ENCODE results near the gene FUT7.

Gene FUT7

DNA sequence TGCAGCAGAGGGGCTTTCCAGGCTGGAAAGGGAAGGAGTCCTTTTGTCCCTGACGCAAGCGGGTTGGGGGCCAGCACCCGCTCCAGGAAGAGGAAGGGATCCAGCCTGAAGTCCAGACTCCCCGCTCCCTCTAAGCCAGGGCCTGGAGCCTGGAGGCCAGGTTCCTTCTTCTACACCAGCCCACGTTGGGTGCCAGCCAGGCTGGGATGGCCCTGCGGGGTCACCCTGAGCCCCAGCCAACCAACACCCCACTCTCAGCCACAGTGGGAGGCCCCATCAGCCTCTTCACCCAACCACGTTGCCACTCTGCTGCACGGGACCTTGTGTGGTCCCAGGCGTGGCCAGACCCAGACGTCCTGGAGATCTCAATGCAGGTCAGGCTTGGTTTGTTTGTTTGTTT, 970 bp upstream of the FUT7 start:
- DNase-seq: no peak

- no peak for DNase-seq
These were observed 1.1 kb downstream of the FUT7 start for GRCh38 chr9:137030538-137031527.

- DNase-seq: no peak
These were observed 1.9 kb downstream of the FUT7 start for GRCh38 chr9:137030006-137030405.

DNA sequence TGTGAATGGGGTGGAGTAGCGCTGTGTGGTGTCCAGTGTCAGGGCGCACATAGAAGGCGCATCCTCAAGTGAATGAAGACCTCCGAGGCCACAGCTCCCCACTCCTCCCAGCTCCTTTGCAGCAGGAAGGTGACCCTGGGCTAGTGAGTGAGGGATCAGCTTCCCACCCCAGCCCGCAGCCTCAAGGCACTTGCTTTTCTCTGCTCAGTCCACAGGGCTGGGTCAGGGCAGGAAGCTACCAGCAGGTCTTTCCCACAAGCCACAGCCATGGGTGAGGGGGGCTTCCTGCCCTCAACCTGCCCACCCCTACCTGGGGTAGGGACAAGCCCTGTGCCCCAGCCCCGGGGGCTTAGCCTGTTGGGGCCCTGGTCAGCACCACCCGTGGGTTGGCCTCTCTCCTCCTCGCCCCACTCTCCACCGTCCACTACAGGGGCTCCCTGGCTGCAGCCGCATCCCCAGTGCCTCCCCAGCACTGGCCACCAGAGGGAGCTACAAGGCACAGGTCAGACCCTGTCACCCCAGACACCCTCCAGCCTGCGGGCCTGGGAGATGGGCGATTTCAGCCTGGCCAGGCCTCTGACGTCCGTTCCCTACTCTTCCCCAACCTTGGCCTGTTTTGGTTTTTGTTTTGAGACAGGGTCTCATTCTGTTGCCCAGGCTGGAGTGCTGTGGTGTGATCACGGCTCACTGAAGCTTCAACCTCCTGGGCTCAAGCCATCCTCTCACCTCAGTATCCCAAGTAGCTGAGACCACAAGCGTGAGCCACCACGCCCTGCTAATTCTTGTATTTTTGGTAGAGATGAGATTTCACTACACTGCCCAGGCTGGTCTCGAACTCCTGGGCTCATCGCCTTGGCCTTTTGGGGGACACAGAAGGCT, 2.6 kb downstream of the FUT7 start:
- peak; percentile 19 for DNase-seq

DNA sequence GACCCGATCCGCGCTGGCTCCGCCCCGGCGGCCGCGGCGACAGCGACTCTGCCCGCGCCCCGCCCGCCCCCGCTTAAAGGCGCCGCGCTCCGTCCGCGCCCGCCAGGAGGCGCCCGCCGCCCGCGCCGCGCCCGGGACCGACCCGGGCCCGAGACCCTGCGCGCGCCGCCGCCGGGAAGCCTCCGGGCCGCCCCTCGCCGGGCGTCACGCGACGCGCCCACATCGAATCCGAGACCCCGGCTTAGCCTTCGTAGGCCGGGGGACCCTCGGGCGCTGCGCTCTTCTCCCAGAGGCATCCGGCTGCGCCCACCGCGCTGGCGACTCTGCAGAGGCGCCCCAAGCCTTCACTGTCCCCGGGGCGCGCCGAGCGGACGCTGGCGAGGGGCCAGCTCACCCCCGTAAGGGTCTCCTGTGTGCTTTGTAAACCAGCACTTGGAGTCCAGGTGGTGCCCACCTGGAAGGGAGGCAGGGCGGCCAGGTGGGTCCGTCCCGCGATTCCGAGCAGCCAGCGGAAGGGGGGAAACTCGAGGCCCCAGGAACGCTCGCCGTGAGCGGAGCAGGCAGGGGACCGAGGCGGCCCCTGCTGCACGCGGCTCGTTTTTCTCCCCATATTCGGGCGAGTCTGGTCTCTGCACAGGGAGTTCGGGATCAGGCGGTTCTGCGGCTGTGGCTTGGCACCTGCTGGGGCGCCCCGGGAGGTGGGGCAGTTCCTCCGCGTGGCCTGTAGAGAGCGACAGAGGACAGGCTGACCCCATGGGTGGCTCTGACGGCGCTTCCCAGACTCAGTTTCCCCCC, 3.4 kb downstream of the FUT7 start:
- DNase-seq: peak; percentile 16

- no peak for DNase-seq
These were observed 4.3 kb downstream of the FUT7 start, which contains the start of gene ABCA2 for GRCh38 chr9:137027369-137028262. ABCA2 (minus strand) TSS chr9:137028237; CDS start chr9:137028140, 97 bp downstream.

DNA sequence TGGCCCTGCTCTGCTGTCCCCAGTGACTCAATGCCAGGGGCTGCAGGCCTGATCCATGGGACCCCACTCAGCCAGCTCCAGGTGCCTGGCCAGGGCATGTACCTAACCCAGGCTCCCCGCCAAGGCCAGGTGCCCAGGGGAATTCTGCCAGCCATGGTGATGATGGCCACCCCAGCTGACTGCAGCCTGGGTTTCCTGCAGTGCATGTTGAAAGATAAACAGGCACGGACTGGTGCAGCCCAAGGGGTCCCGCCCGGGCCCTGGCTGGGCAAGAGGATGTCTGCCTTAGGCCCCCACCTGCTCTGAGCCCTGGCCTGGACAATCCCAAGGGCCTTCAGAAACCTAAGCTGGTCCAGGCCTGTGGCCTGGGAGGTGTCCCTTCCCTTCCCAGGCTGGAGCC, 5.1 kb downstream of the FUT7 start:
- DNase-seq: no peak

- DNase-seq: no peak
These were observed 5.5 kb downstream of the FUT7 start for GRCh38 chr9:137026384-137026783.

GRCh38 chr9:137025517-137025966, 6.3 kb downstream of the FUT7 start:
- peak; percentile 86 for DNase-seq

DNA sequence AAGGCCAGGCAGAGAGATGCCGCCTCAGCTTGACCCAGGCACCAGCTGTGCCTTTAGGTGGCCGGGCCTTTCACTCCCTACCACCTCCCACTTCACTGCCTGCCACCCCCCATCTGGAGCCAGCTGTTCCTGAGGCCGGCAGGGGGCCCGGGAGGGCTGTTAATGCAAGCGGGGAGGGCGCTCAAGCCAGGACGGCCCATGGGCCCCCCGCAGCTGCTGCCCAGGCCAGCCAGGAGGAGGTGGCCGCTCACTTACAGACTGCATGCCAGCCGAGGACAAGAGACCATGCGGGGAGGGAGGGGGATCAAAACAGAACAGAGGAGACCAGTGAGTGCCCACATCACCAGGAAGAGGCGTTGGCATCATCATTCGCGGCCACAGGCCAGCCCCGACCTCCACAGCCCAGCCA, 8.3 kb downstream of the FUT7 start:
- no peak for DNase-seq

GRCh38 chr9:137023157-137023556, 8.7 kb downstream of the FUT7 start:
- DNase-seq: no peak

GRCh38 chr9:137022662-137023008, 9.3 kb downstream of the FUT7 start:
- no peak for DNase-seq

GRCh38 chr9:137021979-137022661, 9.8 kb downstream of the FUT7 start:
- no peak for DNase-seq

DNA sequence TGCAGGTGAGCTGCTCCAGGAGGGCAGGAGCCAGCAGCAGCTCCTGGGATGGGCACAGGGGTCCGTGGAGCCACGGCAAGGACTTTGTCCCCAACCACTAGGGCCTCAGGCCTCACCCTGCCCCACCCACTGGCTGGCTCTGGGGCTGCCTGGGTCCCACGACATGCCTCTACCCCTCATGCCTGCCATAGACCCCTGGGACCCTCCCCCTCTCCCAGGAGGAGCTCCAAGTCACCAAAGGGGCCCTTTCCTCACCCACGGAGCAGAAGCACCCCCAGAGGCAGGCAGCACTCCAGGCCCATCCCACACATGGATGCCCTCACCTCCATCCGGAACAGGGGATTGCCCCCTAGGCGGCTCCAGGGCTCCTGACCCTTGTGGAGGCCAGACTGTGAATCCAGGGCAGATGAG, 10.3 kb downstream of the FUT7 start:
- no peak for DNase-seq

DNA sequence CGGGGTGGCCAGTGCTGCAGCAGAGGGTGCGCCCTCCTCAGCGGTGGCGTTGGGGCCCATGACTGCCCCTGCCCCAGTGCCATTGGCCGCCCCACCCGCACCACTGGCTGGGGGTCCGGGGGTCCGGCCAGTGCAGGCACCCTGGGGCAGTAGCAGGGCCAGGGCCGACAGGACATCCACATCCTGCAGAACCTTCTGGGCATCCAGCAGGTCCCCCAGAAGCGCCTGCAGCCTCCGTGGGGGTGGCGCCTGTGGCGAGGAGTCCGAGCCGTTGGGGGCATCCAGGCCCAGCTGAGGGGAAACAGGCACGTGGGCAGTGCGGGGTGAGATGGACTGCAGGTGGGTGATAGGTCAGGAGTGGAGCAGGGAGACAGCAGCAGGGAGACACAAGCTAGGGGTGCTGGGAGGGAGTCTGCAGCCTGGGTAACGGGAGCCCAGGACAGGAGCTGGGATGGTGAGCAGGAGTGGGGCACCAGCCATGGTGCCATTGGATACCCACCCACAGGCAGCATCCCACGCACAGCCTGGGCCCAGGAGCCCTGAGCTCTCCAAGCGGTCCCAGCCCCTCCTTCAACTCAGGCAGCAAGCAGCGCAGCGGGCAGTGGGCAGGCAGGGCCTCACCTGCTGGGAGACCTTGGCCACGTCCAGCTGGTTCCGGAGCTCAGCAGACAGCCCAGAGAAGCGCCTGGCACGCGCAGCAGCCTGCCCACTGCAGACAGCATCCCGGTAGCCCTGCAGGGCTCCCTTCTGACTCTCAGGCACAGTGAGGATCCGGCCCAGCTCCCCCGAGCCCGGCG, 10.9 kb downstream of the FUT7 start:
- DNase-seq: no peak

GRCh38 chr9:137019891-137020683, 11.8 kb downstream of the FUT7 start:
- DNase-seq: no peak

- DNase-seq: no peak
These were observed 12.9 kb downstream of the FUT7 start for GRCh38 chr9:137018761-137019559.

- DNase-seq: no peak
These were observed 13.9 kb downstream of the FUT7 start for GRCh38 chr9:137017791-137018497.
